HepG2 (cell line): ENCODE results near the gene CKMT2. TPM values are rescaled to one million over a fixed set of nuclear protein-coding genes. Genes with fewer than 3 reads are reported as not detected.

Experiments
- HOXA9 ChIP-seq: sonication (generic); formaldehyde crosslinking; IDR thresholded peaks from 2 replicates; pipeline ENCODE4 v1.8.1; 2022; ENCODE audit warnings: missing genetic modification reagents, mild to moderate bottlenecking, moderate library complexity, borderline replicate concordance
- HOXD1 ChIP-seq: sonication (generic); formaldehyde crosslinking; IDR thresholded peaks from 2 replicates; pipeline ENCODE4 v1.5.0; 2020; ENCODE audit warnings: missing genetic modification reagents
- MAFF ChIP-seq: IDR thresholded peaks from 2 replicates; pipeline ENCODE4 v1.6.1; 2011; ENCODE audit warnings: low read depth, low read length, improper control_type of control experiment
- NAIF1 ChIP-seq: sonication (generic); formaldehyde crosslinking; IDR thresholded peaks from 2 replicates; pipeline ENCODE4 v1.5.0; 2020; ENCODE audit warnings: mild to moderate bottlenecking, missing genetic modification reagents, borderline replicate concordance
- SP5 ChIP-seq: IDR thresholded peaks from 2 replicates; pipeline ENCODE4 v1.6.1; 2016; ENCODE audit warnings: low read depth, borderline replicate concordance
- SYNCRIP ChIP-seq: fragments of 200-400 bp; formaldehyde crosslinking; IDR thresholded peaks from 2 replicates; pipeline ENCODE4 v1.6.1; 2018; ENCODE audit warnings: mild to moderate bottlenecking, low read depth, low read length; ENCODE audit not compliant: insufficient read depth
- TBP ChIP-seq: sonication (generic); formaldehyde crosslinking; IDR thresholded peaks from 2 replicates; pipeline ENCODE4 v1.5.0; 2020; ENCODE audit warnings: missing genetic modification reagents
- ZNF326 ChIP-seq: sonication (generic); formaldehyde crosslinking; IDR thresholded peaks from 2 replicates; pipeline ENCODE4 v1.4.0; 2020; ENCODE audit warnings: missing genetic modification reagents, borderline replicate concordance
- ZNF549 ChIP-seq: sonication (generic); formaldehyde crosslinking; IDR thresholded peaks from 2 replicates; pipeline ENCODE4 v1.5.0; 2020; ENCODE audit warnings: missing genetic modification reagents
- ZNF607 ChIP-seq: sonication (generic); formaldehyde crosslinking; IDR thresholded peaks from 2 replicates; pipeline ENCODE4 v1.5.1; 2020; ENCODE audit warnings: missing genetic modification reagents, mild to moderate bottlenecking, borderline replicate concordance
- ZNF615 ChIP-seq: sonication (generic); formaldehyde crosslinking; IDR thresholded peaks from 2 replicates; pipeline ENCODE4 v1.5.0; 2020; ENCODE audit warnings: mild to moderate bottlenecking, missing genetic modification reagents, borderline replicate concordance
- ZNF674 ChIP-seq: sonication (generic); formaldehyde crosslinking; IDR thresholded peaks from 2 replicates; pipeline ENCODE4 v1.5.0; 2020; ENCODE audit warnings: low read depth, mild to moderate bottlenecking, missing genetic modification reagents
- polyA plus RNA-seq, 8 experiments: library from polyadenylated mRNA; depleted of rRNA in 3 of 8; stranded (reverse) in 7 of 8; unstranded in 1 of 8; fragments of >200 nt; fragmentation: Illumina TruSeq in 4 of 8; extraction: Trizol in 4 of 8; gene quantifications; 2 replicates each; pipeline versions ENCODE4 v1.2.1 to v1.2.3, GENCODE V29; 2011 to 2016; ENCODE audit warnings: low read depth in 4 of 8, missing spikeins in 1 of 8, mixed read lengths in 1 of 8; ENCODE audit not compliant: insufficient read depth in 1 of 8
- total RNA-seq, 5 experiments: library from RNA; depleted of rRNA; stranded (reverse); fragments of >200 nt; fragmentation: Illumina TruSeq; extraction: Trizol; gene quantifications; 2 replicates each; pipeline ENCODE4 v1.2.3, GENCODE V29; 2016; ENCODE audit warnings: low read depth in 1 of 5
- TF ChIP-seq, protein P1 (sequence below): sonication (generic); formaldehyde crosslinking; IDR thresholded peaks from 2 replicates; pipeline ENCODE4 v1.9.0; 2021; ENCODE audit warnings: mild to moderate bottlenecking, missing genetic modification reagents
- TF ChIP-seq, protein P2 (sequence below): sonication (generic); formaldehyde crosslinking; conservative IDR thresholded peaks from 2 replicates; pipeline ENCODE4 v1.4.0; 2020; ENCODE audit warnings: missing genetic modification reagents
- TF ChIP-seq, protein P3 (sequence below): sonication (generic); formaldehyde crosslinking; IDR thresholded peaks from 2 replicates; pipeline ENCODE4 v1.4.0; 2020; ENCODE audit warnings: missing genetic modification reagents
- TF ChIP-seq, protein P4 (sequence below): sonication (generic); formaldehyde crosslinking; IDR thresholded peaks from 2 replicates; pipeline ENCODE4 v1.5.0; 2020; ENCODE audit warnings: mild to moderate bottlenecking, missing genetic modification reagents

The CKMT2 gene
- total and polyA plus RNA-seq, 2 of the 13 experiments (the other 11 are each of a cell fraction or from before 2014, with no cell fraction given): 1.2 to 8.8 TPM

DNA sequence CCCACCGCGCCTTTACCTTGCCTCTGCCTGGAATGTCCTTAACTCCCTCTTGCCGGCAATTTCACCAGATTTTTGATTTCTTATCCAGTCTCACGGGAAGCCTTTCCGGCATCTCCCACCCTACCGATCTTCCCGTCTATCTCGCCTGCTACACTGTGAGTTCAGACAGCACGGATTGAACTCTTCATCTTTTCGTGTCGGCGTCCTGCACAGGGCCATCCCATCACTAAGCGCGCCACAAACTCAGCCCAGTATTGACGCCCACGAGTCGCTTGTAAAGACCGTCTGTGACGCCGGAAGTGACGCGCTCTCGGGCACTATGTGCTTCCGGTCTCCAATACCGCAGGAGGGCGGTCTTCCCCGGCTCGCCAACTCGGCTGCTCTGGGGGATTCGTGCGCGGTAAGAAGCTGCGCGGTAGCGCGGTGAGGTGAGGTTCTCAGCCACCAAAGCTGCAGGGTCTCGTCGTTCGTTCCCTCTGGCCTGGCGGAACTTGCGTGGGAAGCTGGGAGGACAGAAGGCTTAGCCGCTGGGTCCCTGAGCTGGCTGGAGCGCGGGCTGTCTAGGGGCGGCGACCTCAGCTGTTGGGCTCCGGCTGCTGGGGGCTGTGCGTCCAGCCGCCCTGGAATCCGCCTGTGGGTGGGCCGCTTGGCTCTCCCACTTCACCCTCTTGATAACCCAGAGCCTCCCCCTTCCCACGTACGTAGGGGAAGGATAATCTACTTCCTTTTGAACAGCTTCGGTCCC lies 68.3 kb downstream of the CKMT2 start, which contains the start of gene ZCCHC9 (continued):
- TF ChIP-seq, protein P1, sequence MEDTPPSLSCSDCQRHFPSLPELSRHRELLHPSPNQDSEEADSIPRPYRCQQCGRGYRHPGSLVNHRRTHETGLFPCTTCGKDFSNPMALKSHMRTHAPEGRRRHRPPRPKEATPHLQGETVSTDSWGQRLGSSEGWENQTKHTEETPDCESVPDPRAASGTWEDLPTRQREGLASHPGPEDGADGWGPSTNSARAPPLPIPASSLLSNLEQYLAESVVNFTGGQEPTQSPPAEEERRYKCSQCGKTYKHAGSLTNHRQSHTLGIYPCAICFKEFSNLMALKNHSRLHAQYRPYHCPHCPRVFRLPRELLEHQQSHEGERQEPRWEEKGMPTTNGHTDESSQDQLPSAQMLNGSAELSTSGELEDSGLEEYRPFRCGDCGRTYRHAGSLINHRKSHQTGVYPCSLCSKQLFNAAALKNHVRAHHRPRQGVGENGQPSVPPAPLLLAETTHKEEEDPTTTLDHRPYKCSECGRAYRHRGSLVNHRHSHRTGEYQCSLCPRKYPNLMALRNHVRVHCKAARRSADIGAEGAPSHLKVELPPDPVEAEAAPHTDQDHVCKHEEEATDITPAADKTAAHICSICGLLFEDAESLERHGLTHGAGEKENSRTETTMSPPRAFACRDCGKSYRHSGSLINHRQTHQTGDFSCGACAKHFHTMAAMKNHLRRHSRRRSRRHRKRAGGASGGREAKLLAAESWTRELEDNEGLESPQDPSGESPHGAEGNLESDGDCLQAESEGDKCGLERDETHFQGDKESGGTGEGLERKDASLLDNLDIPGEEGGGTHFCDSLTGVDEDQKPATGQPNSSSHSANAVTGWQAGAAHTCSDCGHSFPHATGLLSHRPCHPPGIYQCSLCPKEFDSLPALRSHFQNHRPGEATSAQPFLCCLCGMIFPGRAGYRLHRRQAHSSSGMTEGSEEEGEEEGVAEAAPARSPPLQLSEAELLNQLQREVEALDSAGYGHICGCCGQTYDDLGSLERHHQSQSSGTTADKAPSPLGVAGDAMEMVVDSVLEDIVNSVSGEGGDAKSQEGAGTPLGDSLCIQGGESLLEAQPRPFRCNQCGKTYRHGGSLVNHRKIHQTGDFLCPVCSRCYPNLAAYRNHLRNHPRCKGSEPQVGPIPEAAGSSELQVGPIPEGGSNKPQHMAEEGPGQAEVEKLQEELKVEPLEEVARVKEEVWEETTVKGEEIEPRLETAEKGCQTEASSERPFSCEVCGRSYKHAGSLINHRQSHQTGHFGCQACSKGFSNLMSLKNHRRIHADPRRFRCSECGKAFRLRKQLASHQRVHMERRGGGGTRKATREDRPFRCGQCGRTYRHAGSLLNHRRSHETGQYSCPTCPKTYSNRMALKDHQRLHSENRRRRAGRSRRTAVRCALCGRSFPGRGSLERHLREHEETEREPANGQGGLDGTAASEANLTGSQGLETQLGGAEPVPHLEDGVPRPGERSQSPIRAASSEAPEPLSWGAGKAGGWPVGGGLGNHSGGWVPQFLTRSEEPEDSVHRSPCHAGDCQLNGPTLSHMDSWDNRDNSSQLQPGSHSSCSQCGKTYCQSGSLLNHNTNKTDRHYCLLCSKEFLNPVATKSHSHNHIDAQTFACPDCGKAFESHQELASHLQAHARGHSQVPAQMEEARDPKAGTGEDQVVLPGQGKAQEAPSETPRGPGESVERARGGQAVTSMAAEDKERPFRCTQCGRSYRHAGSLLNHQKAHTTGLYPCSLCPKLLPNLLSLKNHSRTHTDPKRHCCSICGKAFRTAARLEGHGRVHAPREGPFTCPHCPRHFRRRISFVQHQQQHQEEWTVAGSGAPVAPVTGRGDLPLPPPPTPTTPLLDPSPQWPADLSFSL (CRISPR knock-in tag): peak; percentile 14; the same call in 1 of the 2 replicates
- TF ChIP-seq, protein P2, sequence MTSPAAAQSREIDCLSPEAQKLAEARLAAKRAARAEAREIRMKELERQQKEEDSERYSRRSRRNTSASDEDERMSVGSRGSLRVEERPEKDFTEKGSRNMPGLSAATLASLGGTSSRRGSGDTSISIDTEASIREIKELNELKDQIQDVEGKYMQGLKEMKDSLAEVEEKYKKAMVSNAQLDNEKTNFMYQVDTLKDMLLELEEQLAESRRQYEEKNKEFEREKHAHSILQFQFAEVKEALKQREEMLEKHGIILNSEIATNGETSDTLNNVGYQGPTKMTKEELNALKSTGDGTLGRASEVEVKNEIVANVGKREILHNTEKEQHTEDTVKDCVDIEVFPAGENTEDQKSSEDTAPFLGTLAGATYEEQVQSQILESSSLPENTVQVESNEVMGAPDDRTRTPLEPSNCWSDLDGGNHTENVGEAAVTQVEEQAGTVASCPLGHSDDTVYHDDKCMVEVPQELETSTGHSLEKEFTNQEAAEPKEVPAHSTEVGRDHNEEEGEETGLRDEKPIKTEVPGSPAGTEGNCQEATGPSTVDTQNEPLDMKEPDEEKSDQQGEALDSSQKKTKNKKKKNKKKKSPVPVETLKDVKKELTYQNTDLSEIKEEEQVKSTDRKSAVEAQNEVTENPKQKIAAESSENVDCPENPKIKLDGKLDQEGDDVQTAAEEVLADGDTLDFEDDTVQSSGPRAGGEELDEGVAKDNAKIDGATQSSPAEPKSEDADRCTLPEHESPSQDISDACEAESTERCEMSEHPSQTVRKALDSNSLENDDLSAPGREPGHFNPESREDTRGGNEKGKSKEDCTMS (CRISPR knock-in tag): no peak
- TF ChIP-seq HOXD1 (CRISPR knock-in tag): no peak
- TF ChIP-seq ZNF326: no peak
- TF ChIP-seq MAFF: no peak
- TF ChIP-seq ZNF549 (CRISPR knock-in tag): no peak
- no peak for TF ChIP-seq ZNF674 (CRISPR knock-in tag)
- no peak for TF ChIP-seq NAIF1 (CRISPR knock-in tag)
- TF ChIP-seq ZNF607 (CRISPR knock-in tag): no peak; the same call in 1 of the 2 replicates
- no peak for TF ChIP-seq SYNCRIP
- no peak for TF ChIP-seq TBP (CRISPR knock-in tag)
- no peak for TF ChIP-seq HOXA9 (CRISPR knock-in tag)
- TF ChIP-seq, protein P3, sequence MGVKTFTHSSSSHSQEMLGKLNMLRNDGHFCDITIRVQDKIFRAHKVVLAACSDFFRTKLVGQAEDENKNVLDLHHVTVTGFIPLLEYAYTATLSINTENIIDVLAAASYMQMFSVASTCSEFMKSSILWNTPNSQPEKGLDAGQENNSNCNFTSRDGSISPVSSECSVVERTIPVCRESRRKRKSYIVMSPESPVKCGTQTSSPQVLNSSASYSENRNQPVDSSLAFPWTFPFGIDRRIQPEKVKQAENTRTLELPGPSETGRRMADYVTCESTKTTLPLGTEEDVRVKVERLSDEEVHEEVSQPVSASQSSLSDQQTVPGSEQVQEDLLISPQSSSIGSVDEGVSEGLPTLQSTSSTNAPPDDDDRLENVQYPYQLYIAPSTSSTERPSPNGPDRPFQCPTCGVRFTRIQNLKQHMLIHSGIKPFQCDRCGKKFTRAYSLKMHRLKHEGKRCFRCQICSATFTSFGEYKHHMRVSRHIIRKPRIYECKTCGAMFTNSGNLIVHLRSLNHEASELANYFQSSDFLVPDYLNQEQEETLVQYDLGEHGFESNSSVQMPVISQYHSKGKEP (CRISPR knock-in tag): 0 out of 2 replicates have a peak, but pooled peaks have one; percentile 48
- peak; percentile 53; the same call in 1 of the 2 replicates for TF ChIP-seq ZNF615 (CRISPR knock-in tag)
- TF ChIP-seq SP5 (CRISPR knock-in tag): peak; percentile 50; the same call in 1 of the 2 replicates
- TF ChIP-seq, protein P4, sequence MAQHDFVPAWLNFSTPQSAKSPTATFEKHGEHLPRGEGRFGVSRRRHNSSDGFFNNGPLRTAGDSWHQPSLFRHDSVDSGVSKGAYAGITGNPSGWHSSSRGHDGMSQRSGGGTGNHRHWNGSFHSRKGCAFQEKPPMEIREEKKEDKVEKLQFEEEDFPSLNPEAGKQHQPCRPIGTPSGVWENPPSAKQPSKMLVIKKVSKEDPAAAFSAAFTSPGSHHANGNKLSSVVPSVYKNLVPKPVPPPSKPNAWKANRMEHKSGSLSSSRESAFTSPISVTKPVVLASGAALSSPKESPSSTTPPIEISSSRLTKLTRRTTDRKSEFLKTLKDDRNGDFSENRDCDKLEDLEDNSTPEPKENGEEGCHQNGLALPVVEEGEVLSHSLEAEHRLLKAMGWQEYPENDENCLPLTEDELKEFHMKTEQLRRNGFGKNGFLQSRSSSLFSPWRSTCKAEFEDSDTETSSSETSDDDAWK (CRISPR knock-in tag): no peak
